Thymus (tissue), 11 donors: Measurements from ENCODE around the gene ERCC6. TPM values are rescaled to one million over a fixed set of nuclear protein-coding genes. Genes with fewer than 3 reads are reported as not detected.

Experiments used
- DNase-seq, 9 donors: peaks; one replicate each; pipeline ENCODE4 v3.0.0-alpha.2; 2013; ENCODE audit warnings: low spot score in 9 of 9, low read depth in 6 of 9, missing footprints in 1 of 9
- H3K27ac ChIP-seq, 2 donors: one replicate each; pipeline ENCODE4 v1.5.1; 2013; ENCODE audit warnings: control low read depth in 1 of 2, low read depth in 1 of 2, low read length in 1 of 2, mild to moderate bottlenecking in 1 of 2, moderate library complexity in 1 of 2
- H3K27me3 ChIP-seq, 2 donors: one replicate each; pipeline ENCODE4 v1.5.1; 2013; ENCODE audit warnings: low read length in 1 of 2; ENCODE audit not compliant: control insufficient read depth in 2 of 2, insufficient read depth in 1 of 2
- H3K36me3 ChIP-seq, 2 donors: one replicate each; pipeline ENCODE4 v1.5.1; 2013; ENCODE audit warnings: low read length in 1 of 2, mild to moderate bottlenecking in 1 of 2, moderate library complexity in 1 of 2; ENCODE audit not compliant: control insufficient read depth in 2 of 2, insufficient read depth in 2 of 2
- H3K4me1 ChIP-seq, 2 donors: one replicate each; pipeline ENCODE4 v1.5.1; 2013; ENCODE audit warnings: low read length in 2 of 2; ENCODE audit not compliant: control insufficient read depth in 2 of 2, insufficient read depth in 2 of 2
- H3K4me3 ChIP-seq, 2 donors: one replicate each; pipeline ENCODE4 v1.5.1; 2013; ENCODE audit warnings: low read length in 2 of 2, control low read depth in 1 of 2, mild to moderate bottlenecking in 1 of 2
- H3K9me3 ChIP-seq, 2 donors: one replicate each; pipeline ENCODE4 v1.5.1; 2013; ENCODE audit warnings: low read length in 1 of 2, mild to moderate bottlenecking in 1 of 2; ENCODE audit not compliant: control insufficient read depth in 2 of 2, insufficient read depth in 1 of 2
- WGBS: extraction: QIAGEN DNeasy Blood & Tissue Kit; methylation state at CpG from one replicate; pipeline ENCODE4 v1.1.7; 2013; 5-methylcytosine and 5-hydroxymethylcytosine counted together
- polyA plus RNA-seq: library from polyadenylated mRNA; stranded (reverse); fragments of 200-250 nt; gene quantifications from one replicate; pipeline ENCODE4 v1.2.3, GENCODE V29; 2013
- total RNA-seq: library from RNA; stranded (reverse); fragments of 120-200 nt; gene quantifications from one replicate; pipeline ENCODE4 v1.2.4, GENCODE V29; 2013
- donor health status: healthy.

The ERCC6 gene
- total and polyA plus RNA-seq, 2 donors, result 6.1 to 8.4 TPM

DNA sequence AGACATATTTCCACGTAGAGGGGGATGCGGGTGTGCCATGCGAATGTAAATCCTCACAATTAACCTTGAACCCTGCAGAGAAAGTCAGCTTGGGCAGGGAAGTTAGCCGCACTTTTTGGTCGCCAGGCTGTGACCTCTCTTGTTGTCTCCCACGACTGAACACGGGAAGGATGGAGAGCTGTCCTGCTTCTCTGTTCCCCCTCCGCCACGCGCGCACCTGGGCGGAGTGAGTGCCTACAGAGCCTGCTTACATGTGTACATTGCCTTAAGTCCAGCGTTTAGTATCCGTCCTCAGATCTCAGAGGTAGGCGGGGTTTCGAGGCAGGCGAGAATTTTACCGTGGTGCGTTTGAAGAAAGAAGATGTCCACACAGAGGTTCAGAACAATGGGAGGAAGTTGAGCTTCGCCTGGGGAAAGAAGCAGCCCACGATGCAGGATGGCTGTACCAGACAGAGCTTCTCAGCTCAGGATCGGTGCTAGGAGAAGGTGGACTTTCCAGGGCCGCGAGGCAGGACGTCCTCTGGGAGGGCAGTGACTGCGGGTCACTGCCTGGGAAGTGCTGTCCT, 482 bp upstream of the ERCC6 start:
- 2% methylated on average over 26 of the region's 26 CpGs for WGBS
- Histone ChIP-seq H3K4me1 (peaks cover 5 to 17% of the 10 kb centered on the region in 2 donors), H3K27me3 (peaks cover 0 to 19% of the 10 kb centered on the region in 2 donors), H3K9me3 (no peaks in the 10 kb centered on the region), H3K27ac (peak overlapping the region; percentile 51 to 56), H3K36me3 (no peaks in the 10 kb centered on the region), H3K4me3 (peak overlapping the region; percentile 70 to 80)
- peak in 4 of 9 donors; percentile 6 to 28 (median 22) for DNase-seq

DNA sequence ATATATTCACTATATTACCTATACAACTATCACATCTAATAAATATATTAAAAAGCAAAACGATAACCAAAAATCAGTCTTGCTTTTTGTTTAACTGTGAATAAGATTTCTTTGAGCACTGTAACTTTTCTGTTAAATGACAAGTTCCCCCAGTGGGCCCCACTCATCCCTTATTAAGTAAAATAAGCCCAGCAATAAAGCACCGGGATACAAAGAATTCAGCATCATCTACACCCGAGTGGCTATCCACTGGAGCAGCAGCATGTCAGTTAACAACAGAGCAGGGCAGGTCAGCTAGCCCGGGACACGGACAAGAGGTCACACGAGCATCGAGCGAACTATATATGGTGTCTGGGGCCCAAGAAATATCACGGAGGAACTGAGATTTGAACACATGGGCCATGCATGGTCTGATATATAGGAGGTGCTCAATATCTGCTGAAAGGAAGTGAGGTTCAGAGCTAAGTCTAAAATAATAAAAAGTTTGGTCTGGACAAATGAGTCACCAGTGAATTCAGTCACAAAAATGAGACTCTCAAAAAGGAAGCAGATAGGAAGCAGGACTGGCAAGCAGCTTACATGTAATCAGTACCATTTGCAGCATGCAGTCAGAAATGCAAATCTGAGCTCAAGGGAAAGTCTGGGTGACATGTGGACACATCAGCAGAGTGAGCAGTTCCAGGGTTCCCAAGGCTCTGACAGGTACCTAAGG, 4.1 kb downstream of the ERCC6 start:
- Histone ChIP-seq H3K4me1 (peaks cover 5 to 17% of the 10 kb centered on the region in 2 donors), H3K36me3 (peaks cover 8 to 14% of the 10 kb centered on the region in 2 donors), H3K9me3 (peaks cover 0 to 3% of the 10 kb centered on the region in 2 donors), H3K4me3 (no peak overlapping the region), H3K27ac (no peak overlapping the region), H3K27me3 (peaks cover 0 to 8% of the 10 kb centered on the region in 2 donors)
- 90% methylated on average over 9 of the region's 9 CpGs for WGBS
- no peak for DNase-seq

DNA sequence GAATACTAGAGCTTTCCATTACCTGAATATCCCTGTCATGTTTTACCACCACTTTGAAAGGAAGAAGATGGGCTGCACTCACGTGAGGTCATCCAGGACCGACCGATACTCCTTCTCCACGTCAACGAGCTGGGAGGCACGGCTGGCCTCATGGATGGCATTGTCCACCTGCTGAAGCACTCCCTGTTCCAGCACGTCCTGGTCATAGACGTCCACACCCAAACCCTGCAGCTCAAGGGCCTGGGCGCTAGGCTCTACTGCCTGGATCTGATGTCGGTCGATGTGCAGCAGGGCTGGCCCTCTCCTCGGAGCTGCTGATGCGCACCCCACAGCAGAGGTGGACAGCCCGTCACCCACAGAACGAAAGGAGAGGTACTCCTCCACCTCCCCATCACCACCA, 6.5 kb downstream of the ERCC6 start:
- Histone ChIP-seq H3K27me3 (no peaks in the 10 kb centered on the region), H3K27ac (no peak overlapping the region), H3K9me3 (peaks cover 0 to 3% of the 10 kb centered on the region in 2 donors), H3K4me1 (no peaks in the 10 kb centered on the region), H3K4me3 (no peak overlapping the region), H3K36me3 (peaks cover 11 to 26% of the 10 kb centered on the region in 2 donors)
- no peak for DNase-seq
- WGBS, result 98% methylated on average over 15 of the region's 15 CpGs

DNA sequence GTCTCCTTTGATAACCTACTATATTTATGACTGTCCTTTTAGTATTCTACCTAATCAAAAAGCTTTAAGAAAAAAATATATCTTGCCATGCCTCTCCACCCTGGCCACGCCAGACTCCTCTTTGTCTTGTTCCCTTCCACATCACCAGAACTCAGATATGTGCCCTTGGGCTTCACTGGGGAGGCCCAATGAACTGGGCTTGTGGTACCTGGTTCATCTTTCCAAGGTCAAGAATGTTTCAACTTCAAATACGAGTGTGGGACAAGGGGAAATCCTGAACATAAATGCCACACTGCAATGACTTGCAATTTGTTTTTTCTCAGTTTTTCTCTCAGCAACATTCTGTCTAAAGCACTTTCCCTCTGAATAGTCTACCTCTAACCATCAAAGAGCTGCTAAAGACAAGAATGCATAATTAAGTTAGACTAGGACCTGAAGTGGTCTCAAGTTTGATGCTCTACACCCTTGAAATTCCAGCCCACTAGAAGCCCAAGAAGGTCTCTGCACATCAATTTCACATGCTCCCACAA, 9.9 kb downstream of the ERCC6 start:
- Histone ChIP-seq H3K4me1 (no peaks in the 10 kb centered on the region), H3K4me3 (no peak overlapping the region), H3K27me3 (no peaks in the 10 kb centered on the region), H3K27ac (no peak overlapping the region), H3K9me3 (peaks cover 0 to 3% of the 10 kb centered on the region in 2 donors), H3K36me3 (peaks cover 14 to 39% of the 10 kb centered on the region in 2 donors)
- no peak for DNase-seq
- WGBS, result 89% methylated on average over 2 of the region's 2 CpGs

DNA sequence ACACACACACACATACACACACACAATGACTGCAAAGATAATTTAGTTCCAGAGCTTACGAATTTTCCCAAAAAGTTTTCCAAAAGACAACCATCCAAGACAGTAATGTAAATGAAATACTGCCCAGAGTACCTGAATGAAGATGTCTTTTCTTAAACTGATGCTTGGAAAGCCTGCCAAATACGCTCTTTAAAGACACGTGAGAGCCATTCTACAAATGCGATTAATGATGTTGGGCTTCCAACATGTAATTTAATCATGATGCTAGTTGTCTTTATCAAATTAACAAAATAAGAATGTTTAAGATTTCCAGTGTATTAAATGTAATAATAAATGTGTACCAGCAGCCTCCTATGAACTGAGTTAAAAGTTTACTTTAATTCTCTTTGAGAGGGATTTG, 11.1 kb downstream of the ERCC6 start:
- no peaks in the 10 kb centered on the region for H3K27me3 ChIP-seq

DNA sequence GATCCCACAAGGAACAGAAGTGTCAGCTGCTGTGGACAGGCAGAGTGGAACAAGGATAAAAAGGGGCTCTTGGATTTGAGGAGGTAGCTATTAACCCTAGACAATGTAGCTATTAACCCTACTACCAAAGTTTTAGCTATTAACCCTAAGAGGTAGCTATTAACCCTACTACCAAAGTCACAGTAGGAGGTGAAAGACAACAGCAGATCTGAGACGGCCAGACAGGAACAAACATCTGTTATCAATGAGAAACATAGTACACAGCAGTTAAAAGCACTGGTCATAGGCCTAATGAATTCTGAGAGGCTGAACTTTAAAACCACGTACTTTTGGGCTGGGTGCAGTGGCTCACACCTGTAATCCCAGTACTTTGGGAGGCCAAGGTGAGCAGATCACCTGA, 11.9 kb downstream of the ERCC6 start:
- Histone ChIP-seq H3K27ac (no peak overlapping the region), H3K36me3 (peaks cover 17 to 32% of the 10 kb centered on the region in 2 donors), H3K9me3 (no peaks in the 10 kb centered on the region), H3K4me1 (no peaks in the 10 kb centered on the region), H3K27me3 (no peaks in the 10 kb centered on the region), H3K4me3 (no peak overlapping the region)
- 96% methylated on average over 2 of the region's 2 CpGs for WGBS
- DNase-seq, result no peak

More for the DNA sequence above, 11.1 kb downstream of the ERCC6 start:
- Histone ChIP-seq H3K4me1 (no peaks in the 10 kb centered on the region), H3K9me3 (peaks cover 0 to 3% of the 10 kb centered on the region in 2 donors), H3K4me3 (no peak overlapping the region), H3K36me3 (peaks cover 23 to 40% of the 10 kb centered on the region in 2 donors), H3K27ac (no peak overlapping the region)
- 86% methylated on average over 4 of the region's 4 CpGs for WGBS
- no peak for DNase-seq

DNA sequence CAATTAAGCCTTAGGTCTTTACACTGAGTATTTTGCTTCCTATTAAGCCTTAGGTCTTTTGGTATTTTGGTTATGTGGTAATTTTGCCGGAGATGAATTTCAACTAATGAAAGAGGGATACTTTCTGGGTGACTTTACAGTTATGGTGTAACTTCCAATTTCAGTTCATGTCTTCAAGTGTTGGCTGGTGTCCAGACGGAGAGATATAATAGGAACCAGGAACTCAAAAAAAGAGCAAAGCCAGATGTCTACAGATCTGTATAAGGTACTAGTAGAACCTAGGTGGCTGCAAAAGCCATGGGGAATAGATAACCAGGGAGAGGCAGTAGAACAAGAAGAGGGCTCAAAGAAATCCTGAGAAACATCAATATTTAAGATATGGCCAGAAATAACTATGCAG, 12.3 kb downstream of the ERCC6 start:
- 94% methylated on average over 2 of the region's 2 CpGs for WGBS

DNA sequence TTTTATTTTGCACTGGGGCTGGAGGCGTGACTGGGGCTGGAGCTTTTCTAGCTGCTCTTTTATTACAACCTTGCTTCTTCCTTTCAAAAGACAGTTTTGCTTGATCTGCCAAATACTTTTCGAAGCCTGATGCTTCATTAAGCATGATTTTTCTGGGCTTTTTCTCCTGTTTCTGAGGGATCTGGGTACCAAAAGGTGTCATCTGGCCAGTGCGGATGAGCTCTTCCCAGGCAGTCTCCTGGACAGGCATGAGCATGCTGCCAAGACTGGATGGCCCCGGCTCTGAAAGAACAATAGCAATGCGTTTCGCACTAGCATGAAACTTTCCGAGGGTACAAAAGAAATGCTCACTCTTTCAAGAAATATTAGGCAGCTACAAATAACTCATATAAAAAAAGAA, 14.4 kb downstream of the ERCC6 start:
- 96% methylated on average over 7 of the region's 7 CpGs for WGBS
- Histone ChIP-seq H3K36me3 (peaks cover 20 to 29% of the 10 kb centered on the region in 2 donors), H3K4me3 (no peak overlapping the region), H3K9me3 (no peaks in the 10 kb centered on the region), H3K27me3 (no peaks in the 10 kb centered on the region), H3K27ac (no peak overlapping the region), H3K4me1 (no peaks in the 10 kb centered on the region)
- no peak for DNase-seq

More for the DNA sequence above, 12.3 kb downstream of the ERCC6 start:
- no peak for DNase-seq
- Histone ChIP-seq H3K36me3 (peaks cover 16 to 31% of the 10 kb centered on the region in 2 donors), H3K4me3 (no peak overlapping the region), H3K9me3 (no peaks in the 10 kb centered on the region), H3K4me1 (no peaks in the 10 kb centered on the region), H3K27me3 (no peaks in the 10 kb centered on the region), H3K27ac (no peak overlapping the region)

DNA sequence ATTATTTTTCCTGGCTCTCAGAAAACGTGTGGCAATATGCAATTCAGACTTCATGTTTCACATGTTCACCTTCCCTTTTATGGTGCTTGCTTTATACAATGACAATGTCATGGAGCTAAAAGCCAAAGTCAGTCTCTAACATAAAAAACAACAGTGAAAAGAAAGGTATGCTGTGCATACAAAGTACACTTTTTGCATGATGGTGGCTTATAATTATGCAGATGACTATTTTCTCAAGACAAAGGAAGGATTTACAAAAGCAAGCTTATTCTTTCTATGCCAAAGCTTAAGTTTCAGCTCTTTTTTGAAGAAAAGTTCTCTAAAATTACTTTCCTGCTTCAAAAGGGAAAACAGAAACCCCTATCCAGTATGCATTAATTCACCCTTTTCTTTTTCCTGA, 15.6 kb downstream of the ERCC6 start:
- no peaks in the 10 kb centered on the region for H3K4me1 ChIP-seq
- no peak for DNase-seq
- 83% methylated on average over 1 of the region's 1 CpG for WGBS
- no peaks in the 10 kb centered on the region for H3K9me3 ChIP-seq
- no peak overlapping the region for H3K4me3 ChIP-seq
- no peak overlapping the region for H3K27ac ChIP-seq
- peaks cover 20 to 21% of the 10 kb centered on the region in 2 donors for H3K36me3 ChIP-seq
- H3K27me3 ChIP-seq, result no peaks in the 10 kb centered on the region
